Hypothalamus (tissue), 51 donors: ENCODE data around the gene MSI2.

Source experiments
- DNase-seq, 51 donors: peaks; one replicate each; lab custom pipeline; 2025; lab: John Stamatoyannopoulos, UW

Gene MSI2

DNA sequence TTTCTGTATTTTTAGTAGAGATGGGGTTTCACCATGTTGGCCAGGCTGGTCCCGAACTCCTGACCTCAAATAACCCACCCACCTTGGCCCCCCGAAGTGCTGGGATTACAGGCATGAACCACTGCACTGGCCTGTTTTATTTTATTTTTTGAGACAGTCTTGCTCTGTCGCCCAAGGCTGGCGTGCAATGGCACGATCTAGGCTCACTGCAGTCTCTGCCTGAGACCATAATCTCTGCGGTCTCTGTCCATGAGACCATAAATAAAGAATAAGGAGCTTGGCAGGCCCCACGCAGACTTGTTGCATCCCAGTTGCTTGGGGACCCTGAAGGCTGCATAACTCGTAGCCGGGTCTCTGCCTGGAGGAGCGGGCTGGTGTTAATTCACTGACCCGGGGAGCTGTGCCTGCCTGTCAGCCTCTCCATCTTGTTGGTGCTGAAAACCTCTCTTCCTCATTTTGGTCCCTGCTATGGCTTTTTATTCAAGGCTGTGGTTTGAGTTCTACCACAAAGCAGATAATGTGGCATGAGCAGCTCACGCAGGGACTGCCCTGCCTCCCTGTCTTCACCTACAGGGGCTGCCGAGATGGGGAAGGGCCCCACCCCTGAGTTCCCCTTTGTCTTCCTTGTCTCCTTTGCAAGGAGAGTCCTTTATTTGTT, 82.1 kb downstream of the MSI2 start:
- no peak for DNase-seq

DNA sequence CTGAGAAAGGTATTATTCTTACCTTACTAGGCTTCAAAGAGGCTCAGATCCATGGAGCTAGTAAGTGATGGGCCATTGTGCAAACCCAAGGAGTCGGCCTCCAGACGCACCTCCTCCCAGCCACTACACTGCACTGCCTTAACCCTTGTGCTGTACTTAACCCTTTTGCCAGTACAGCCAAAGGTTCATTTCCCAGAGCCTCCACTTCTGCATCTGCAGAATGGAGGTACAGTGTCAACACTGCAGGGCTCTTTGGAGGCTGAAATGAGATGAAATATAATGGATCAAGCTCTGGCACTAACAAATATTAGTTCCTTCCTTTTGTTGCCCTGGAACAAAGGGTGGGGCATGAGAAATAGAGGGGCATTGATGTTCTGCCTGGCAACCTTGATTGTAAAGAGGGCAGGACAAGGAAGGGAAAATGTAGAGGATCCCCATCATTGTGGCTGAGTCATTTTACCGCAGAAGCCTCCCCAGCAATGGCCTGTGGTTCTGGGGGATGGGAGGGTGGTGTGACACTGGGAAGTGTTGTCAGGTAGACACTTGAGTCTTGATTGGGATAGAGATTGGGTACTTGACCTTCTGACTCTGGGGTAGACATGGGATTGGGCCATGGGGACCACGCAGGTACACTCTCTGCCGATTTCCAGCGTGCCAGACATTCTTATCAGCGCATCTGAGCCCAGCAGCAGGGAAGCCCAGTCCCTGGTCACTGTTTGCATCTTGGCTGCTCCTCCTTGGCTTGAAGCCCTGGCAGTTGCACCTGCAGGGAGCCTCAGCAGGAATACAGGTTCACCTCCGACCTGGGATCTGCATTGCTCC, 84.0 kb downstream of the MSI2 start:
- no peak for DNase-seq

DNA sequence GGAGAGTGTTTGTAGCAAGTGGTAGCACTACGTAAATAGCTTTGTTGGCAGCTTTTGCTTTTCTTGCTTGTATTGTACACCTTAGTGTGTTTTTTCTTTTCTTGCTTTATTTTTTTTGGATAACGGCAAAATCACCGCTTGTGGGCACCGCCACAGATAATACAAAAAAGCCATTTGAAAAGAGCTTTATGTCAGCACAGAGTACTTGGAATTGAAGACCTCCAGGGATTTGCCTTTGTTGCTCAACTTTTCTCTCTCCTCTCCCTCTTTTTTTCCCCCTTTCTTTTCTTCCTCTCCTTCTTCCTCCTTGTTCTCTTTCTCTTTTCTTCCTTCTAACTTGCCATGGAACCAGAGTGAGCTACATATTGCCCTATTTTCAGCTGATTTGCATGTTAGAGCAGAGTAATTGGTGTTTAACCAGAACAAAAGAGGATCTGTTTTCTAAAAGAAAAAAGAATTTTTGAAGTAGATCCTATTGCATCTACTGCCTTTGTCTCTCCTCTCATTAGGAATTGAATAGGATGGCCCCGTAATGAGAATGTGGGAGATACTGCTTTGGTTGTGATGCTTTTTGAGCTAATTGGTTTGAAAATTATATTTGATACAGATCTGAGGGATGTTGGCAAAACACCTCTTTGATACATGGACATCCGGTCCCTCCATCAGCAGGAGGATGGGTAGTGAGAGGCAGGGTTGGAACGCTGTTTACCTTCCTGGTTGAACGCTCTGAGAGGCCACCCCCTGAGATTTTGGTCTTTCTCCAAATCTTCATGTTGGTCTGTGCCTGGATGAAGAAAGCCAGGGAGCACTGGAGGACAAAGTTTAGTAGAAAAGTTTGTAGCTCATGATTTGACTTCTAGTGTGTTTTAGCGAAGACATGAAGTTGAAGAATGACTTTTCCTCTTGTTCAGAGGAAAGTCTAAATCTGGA, 85.6 kb downstream of the MSI2 start:
- DNase-seq, result peak in 1 of 51 donors; percentile 9

DNA sequence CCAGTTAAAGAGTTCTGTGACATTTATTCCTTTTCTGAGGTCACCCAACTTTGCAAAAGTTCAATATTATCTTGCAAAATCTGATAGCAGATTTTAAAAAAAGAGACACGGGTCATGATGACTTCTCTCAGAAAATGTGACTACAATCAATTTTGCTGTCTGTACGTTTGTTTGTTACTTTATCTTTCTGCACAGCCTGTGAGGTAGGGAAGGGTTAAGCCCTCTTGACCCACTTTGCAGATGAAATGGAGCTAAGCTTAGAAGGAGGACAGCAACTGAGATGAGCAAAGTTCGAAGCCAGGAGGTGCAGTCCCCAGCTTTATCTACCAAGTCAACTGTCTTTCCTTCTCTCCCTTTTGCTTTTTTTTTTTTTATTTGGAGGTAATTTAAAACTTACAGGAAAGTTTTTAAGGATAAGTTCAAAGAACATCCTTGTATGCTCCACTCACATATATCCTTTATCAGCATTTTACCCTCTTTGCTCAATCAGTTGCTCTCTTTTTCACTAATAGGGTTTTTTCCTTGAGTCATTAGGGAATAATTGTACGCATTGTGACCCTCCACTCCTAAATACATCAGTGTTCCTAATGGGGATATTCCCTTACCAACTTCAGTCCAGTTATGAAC, 86.8 kb downstream of the MSI2 start:
- no peak for DNase-seq

DNA sequence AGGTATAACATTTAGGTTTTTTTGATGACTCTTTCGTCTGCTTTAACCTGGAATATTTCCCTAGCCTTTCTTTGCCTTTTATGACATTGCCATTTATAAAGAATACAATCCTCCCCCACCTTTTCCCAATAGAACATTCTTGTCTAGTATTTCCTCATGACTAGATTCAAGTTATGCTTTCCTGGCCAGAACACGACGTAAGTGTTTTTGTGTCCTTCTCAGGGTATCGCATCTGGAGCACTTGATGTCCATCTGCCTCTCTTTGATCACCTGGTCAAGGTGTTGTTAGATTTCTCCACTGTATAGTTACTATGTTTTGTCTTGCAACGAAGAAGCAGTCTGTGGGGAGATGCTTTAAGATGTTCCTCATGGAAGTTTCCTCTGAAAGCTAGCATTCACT, 87.4 kb downstream of the MSI2 start:
- no peak for DNase-seq

DNA sequence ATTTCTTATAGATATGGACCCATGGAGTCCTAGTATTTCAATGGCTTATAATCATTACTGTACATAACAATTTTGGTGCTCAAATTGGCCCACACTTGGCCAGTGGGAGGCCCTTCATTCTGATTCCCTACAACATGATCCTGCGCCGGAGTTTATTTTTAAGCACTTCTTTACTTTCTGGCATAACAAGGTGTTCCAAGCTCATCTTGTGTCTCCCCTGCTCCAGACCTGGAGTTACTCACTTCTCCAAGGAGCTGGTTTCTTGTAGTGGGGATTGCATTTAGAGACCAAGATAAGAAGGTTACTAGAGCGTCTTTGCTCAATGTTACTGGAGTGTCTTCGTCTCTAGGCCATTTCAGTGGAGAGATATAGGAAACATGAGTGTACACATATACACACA, 87.9 kb downstream of the MSI2 start:
- no peak for DNase-seq

DNA sequence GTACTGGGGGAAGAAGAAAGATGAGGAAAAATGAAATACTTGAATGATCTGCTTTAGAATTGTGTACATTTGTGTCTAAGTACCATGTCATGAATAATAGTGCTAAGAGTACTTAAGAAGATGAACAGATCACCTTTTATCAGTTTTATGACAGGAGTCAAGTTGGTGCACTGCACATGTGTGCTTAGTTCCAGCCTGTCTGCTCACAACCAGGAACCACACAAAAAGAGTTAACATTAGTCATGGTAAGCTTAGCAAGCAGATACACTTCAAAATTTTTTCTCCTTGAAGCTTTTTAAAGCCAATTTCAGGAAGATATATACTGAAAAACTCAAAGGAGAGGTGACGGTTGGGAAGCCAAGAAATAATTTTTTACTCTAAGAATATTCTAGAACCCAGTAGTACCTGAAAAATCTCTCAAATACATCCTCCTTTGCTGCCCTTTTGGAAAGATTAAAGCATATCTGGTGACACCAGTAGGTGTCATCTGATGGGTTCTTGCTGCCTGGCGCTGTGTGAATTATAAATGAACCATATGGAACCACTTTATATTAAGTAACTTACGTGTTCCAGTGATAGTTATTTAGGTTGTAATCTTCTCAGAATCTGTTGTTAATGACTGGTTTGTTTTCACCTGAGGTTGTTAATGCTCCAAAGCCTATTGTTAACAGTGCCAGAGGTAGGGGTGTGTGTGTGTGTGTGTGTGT, 93.4 kb downstream of the MSI2 start:
- no peak for DNase-seq

DNA sequence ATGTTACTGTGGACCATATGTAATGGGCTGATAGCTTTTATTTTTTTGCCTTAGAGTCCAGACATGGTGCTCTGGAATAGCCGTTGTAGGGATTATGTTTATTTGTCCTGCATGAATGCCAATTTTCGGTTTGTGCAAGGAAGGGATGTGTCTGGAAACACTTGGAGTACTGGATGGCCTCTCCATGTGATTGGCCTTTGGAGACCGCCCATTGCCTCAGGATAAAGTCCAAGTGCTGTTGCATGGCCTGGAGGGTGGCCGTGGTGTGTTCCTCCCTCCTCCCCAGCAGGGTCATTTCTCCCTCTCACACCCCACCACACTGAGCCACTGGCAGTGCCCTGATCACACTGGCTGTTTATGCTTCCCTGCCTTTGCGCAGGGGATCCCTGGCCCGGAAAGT, 93.9 kb downstream of the MSI2 start:
- peak in 8 of 51 donors; percentile 8 to 52 (median 28) for DNase-seq

DNA sequence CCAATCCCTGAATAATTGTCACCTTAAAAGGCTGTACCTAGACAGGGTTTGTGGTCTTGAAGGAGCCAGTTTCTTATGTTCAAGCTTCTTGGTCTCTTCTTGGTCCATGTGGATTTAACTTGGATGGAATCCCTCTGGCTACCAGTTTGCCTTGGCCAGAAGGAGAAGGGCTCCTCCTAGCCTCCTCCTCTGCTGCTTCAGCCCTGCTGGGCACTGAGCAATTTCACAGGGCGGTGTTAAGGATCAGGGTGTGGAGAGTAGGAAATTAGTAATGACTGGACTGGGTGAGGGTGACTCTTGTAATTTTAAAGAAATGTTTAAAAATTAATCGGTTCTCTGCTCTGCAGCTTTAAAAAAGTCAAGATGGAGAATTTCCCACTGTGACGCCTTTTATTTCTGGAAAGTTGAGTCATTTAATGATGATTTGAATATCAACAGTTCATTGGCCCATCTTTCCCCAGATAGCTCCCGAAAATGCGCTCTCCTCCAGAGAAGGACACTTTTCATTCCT, 96.4 kb downstream of the MSI2 start:
- no peak for DNase-seq

DNA sequence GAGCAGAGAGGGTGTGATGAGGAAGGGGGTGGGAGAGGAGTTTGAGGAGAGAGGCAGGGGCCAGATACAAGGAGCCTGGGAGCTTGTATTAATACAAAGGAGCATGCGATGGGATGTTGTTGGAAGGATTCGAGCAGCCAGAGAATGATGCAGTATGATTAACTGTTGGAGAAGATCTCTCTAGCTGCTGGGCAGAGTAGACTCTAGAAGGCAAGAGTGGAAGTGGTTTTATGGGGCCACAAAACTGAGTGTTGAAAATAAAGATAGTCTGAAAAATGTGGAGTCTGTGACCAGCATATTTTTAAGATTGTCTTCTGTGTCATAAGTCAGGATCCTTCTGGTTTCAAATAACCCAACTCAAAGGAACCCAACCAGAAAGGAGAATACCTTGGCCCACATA, 98.3 kb downstream of the MSI2 start:
- no peak for DNase-seq

DNA sequence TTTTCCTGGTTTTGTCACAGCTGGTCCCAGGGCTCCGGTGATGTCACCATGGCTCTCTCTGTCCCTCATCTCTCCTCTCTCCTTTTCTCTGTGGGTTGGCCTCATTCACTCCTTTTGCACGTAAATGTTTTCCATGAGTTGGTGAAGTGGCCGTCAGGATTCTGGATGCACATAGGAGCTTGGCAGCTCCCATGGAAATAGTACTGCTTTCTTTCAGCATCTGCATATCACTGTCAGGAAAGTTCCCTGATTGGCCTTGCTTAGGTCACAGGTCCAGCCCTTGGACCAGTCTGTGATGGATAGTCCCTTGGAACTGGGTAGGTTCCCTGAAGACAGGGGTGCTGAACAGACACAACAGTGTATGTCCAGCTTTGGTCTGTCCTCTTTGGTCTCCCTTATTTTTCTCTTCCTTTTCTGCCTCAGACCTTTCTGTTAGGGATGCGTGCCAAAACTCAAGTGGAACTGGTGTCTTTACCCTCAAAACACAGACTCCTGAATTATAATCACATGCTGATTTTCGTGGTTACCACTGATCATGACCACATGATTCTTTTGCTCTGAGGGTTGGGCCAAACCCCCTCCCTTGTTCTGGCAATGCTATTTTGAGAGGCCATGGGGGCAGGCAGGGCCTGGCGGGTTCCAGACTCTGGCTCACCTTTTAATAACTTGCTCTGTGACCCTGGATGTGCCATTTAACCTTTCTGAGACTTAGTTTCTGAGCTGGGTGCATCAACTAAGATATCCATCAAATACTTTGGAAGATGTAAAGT, 99.0 kb downstream of the MSI2 start:
- no peak for DNase-seq

DNA sequence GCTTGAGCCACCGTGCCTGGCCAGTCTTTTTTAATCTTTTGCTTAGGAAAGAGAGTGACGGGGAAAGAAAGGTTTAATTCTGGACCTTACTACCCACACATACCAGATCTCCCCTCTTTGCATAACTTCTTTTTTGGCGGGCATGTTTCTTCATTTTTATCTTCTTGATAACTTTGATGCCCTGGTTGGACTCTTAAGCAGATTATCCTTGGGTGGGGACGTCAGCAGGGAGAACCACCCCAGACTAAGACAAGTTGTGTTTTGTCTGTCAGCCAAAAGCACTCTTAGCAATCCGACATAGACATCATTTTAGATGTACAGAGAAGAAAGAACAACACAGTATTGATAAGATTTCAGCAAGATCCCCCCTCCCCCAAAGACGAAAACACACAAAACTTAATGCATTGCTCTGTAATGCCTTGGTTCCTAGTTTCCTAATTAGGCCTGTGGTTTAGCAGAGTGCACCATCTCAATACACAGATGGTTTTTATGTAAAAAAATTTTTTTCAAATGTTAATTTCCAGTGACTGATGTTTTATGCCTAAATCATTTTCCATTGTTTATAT, 99.9 kb downstream of the MSI2 start:
- DNase-seq, result no peak

DNA sequence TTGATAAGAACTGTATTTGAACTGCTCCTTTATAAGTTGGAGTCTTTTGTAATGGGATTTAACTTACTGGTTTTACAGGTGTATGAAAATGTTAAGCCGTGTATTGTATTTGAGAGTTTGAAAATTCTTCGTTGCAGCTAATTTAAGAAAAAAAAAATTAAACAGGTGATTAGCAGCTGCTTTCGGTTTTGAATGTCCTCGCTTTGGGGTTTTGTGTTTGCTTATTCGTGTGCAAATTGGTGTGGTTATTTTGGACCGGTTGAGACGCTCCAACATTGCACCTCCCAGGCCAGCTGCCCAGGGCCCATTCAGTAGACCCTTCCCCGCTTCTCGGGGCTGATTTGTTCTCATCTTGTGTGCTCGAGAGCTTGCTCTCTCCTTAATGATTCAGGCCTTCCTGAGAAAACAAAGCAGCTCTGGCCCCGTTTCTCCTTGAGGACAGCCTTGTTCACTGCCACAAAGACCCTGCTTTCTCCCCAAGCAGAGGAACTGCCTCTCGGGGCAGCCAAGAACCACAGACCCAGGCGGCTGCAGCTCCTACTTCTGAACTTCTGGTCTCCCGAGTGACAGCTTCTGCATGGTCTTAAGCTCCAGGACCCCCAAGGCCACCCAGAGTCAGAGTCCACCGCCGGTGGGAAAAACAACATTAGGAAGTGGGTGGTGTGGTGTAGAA, 100.5 kb downstream of the MSI2 start:
- peak in 28 of 51 donors; percentile 19 to 86 (median 62) for DNase-seq

DNA sequence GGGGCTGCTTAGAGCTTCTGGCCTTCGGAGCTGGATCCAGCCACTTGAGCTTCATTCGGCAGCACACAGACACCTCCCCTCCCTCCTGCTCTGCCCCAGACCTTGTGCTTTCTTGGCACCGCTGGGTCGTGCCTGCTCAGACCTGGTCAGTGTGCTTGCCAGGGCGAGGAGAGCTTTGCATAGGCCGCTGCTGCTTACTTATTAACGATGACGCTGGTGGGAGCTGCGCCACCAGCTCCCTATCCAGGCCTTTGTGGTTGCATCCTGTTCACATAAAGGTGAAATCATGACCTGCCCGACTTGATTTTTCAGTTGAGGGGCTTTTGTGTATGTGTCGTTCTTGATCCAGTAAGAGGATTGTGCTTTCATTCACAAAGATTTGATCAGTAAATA, 101.1 kb downstream of the MSI2 start:
- peak in 29 of 51 donors; percentile 8 to 86 (median 62) for DNase-seq

DNA sequence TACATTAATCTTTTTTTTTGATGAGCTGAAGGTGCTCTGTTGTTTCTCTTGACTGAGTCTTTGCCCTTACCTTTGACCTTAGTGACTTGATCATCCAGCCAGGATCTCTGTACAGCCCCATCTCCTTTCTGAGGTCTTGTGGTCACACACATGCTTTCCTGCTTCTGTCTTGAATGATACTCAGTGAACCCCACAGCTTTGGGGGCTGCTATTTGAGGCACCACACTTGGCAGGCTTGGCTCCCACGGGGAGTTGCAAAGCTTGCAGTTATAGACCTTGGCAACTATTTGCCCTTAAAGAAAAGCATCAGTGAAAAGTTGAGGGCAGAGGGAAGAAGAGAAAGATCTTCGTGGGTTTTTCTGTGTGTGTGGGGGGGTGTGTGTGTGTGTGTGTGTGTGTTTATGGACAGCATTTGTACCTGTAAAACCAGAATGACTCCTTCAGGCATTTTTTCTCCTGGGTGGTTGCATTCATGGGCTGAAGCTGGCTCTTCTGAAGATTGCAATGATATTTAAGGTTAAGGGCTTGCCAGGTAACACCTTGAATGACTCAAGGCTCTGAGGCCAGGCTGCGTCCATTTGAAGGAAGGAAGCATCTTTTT, 101.6 kb downstream of the MSI2 start:
- DNase-seq, result no peak

DNA sequence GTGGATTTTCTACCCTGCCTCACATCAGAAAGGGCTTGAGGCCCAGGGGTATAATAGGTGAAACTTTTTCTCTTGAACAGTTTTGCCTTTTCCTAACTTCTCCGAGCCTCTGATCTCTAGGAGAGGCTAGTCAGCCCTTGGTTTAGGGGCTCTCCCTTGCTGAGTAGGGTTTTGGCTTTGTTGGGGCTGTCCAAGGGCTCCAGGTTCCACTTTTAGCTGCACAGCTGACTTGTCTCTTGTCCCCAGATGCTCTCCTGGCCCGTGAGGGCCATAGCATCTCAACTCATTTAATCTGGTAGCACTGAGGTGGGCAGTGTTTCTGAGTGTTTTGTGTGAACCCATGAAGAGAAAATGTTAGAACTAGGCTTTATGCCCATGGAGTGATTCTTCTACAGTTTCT, 103.9 kb downstream of the MSI2 start:
- DNase-seq, result no peak

DNA sequence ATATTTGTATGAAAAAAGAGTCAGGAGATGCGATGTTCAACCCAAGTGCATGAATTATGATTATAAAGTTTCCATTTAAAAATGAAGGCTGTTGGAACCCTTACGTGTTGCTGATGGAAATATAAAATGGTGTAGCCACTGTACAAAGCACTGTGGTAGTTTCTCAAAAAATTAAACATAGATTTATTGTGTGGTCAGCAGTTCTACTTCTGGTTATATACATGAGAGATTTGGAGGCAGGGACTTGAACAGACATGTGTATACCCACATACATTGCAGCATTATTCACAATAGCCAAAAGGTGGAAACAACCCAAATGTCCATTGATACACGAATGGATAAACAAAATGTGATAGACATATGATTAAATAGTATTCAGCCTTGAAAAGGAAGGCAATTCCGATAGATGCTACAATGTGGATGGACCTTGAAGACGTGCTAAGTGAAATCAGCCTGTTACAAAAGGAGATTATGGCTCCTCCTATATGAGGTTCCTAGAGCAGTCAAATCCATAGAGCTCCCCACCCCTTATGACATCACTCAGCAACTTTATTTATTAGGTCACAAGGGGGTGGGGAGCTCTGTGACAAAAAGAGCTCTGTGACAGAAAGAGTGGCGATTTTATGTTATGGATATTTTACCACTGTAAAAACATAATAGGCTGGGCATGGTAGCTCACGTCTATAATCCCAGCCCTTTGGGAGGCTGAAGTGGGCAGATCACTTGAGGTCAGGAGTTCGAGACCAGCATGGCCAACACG, 106.7 kb downstream of the MSI2 start:
- no peak for DNase-seq
